Stimulated activated CD4-positive, alpha-beta T cell treated with anti-CD3 and anti-CD28 coated beads, TNF-alpha, amount 100 ng/mL, for 1 hour (primary cell): ENCODE results near the gene ACTC1.
"Not testable (repeated sequence)": the region's sequence is repeated elsewhere in the genome, so short reads cannot be mapped to it uniquely, and the experiment has no call there.

Experiments
- DNase-seq, 3 donors: peaks; one replicate each; pipeline ENCODE4 v3.0.0-alpha.2; 2020; ENCODE audit warnings: low read depth in 3 of 3, low spot score in 1 of 3

Gene ACTC1

DNA sequence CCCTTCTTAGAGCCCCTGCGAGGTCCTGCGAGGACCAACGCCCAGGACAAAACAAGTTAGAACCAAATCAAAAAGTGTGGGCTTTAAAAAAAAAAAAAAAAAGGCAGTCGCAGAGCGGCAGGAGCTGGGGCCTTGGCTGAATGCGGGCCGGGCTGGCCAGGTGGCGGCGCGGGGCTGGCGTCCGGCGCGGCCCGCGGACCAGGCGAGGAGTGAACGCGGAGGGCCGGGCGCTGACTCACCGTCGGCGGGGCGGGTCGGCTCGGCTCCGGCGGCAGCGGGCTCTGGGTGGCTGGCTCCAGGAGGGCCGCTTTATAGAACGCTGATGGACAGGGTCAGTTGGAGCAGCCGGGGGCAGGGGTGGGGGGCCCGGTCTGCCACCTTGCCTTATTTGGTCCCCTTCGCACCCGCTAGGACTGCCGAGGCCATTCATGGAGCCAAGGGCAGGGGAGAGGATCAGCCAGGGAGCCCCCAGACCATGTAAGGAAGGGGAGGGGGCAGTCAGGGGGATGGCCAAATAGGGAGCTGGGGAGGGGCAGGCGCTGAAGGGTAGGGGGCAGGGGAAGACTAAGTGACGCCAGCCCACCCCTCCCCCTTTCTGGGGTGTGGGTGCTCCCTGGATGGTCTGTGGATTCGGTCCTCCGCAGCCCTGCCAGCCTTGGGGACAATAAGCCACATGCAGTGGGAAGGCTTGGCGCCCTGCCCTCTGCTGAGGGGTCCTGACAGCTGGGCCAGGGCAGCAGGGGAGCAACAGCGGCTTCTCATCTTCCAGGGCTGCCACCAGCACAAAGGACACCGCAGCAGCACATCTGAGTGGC lies at the start of gene ACTC1:
ACTC1 (minus strand) TSS at position 283 of the 815 bp plus-strand sequence. CDS start 741 bp downstream, outside the sequence.
- DNase-seq, result no peak

DNA sequence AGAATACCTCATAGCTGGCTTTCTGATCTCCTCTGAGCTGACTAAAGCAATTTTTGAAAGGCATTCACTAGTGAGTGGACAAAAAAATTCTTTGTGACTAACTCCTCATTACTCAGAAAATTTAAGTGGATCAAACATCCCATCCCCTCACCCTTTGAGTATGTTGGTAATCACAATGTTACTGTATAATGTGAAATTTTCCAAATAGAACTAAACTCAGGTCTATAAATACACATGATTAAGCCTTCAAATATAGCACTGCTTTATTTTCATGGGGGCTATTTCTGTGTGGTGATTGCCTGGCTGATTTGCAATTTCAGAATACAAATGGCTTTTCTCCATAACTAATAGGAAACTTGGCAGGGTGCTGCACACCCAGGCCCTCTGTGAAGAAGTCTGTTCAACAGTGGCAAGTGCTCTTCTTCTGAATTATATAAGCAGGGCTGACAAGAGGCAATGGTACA lies 45.9 kb upstream of the ACTC1 start:
- DNase-seq, result no peak

DNA sequence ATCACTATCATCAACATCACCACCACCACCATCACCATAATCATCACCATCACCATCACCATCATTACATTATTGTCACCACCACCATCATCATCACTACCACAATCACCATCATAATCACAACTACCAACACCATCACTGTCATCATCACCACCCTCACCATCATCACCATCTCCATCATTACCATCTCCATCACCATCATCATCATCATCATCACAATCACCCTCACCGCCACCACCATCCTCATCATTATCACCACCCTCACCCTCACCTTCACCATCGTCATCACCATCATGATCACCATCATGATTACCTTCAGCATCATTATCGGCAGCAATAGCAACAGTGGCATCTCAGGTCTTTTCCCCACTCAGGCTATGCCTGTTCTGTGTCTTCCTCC lies 42.9 kb upstream of the ACTC1 start:
- DNase-seq, result no peak

DNA sequence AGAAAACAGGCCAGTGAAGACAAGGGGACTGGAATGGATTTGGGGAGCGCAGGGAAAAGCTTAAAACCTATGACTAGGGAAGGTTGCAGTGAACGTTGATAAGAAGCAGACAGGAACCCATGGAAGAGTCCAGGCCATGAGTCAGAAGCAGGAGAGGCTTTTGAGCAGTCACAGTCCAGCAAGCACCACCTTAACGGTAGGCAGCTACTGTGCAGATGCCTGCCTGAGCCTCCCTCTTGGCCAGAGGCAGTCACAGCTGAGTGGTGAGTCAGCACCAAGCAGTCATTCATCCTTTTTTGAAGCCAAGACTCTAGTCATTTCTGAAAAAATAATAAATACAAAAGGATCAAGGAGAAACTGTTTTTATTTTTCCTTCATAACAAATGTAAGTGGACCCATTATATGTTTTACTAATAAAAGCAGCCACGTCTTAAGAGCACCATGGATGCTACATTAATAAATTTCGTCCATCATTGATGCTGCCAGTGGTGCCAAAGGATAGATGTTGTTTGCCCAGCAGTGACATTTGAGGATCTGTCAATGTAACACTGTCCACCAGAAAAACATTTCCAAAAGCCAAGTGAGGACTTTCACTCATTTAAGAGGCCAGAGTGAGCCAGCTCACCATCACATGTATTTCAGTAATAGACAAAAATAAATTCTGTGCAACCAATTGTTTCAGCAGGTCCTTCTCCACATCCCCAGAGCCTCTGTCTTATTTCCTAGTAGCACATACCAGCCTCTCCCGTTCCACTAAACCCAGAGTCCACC lies 42.1 kb upstream of the ACTC1 start:
- no peak for DNase-seq

DNA sequence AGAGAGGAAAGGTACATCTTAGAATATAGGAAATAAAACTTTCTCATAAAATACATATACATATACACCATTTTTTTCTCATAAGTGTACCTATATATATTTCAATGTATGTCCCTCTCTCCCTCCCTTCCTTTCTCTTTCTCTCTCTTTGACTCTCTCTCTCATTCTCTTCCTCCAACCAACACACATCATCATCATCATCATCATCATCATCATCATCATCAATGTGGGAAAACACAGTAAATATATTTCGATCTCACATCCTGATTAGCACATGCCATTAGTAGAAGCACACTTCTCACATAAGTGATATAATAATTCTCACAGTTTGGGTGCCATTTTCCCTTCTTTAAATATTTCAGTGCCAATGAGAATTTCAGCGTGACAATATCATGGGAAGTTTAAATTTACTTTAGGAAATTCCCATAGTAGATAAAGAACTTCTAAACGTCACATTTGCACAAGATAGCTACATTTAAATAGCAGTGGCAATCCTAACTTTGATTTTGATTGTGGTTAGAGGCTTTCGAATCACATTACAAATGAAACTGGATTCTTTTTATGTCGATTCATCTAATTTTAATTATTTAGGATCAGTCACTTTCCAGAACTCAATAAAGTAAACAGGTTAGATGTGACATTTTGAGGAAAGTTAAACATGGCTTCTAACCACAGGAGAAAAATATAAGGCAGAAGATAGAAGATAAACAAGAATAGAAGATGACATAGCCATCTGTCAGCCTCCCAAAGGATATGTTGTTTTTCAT lies 33.0 kb upstream of the ACTC1 start:
- DNase-seq, result no peak

DNA sequence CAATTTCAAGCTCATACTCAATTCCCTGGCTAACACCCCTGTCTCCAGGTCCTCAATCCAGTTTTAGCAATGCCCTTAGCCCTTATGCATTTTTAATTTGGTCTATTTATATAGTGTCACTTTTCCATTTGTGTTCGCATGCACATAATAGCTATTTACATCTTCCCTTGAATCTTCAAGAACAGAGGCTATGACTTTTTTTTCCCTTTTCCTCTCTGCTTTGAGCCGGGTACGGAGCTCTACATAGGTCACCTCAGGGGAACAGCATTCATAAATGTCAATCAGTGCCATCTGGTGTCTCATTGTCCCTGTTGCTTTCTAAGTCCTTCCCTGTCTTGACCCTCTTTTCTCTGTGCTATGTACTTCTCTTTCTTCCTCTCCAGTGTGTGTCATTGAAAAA lies 26.5 kb upstream of the ACTC1 start:
- no peak for DNase-seq

DNA sequence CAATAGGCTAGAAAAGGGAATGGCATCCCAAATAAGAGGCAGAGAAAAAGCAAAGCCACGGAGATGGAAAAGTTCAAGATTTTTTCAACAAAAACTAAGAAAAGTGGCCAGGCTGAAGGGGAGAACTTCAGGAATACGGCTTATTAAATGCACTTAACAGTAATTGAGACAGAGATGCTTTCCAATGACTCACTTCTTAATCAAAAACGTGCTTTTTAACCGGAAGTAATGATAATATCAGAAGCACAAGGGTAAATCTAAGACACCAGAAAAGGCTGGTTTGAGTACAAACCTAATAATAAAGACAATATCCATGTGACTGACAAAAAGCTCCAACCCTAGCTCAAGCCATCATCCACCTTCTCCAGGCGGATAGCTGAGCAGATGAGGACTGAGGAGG lies 24.8 kb upstream of the ACTC1 start:
- no peak for DNase-seq

DNA sequence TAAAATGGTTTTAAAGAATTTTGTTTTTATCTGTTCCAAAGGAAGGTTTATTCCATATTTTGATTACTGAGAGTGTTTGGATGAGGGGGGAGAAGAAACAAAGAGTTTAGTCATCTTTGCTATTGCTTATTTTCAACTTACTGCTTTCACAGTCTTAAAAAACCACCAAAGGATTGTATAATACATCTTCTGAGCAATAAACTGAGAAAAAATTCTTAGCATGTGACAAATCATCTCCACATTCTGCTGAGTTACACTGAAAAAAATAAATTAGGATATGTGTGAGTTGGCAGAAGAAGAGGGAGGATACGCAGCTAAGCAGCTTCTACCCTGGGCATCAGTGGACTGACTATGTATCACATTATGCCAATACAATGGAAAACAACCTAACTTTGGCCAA lies 23.2 kb upstream of the ACTC1 start:
- no peak for DNase-seq

DNA sequence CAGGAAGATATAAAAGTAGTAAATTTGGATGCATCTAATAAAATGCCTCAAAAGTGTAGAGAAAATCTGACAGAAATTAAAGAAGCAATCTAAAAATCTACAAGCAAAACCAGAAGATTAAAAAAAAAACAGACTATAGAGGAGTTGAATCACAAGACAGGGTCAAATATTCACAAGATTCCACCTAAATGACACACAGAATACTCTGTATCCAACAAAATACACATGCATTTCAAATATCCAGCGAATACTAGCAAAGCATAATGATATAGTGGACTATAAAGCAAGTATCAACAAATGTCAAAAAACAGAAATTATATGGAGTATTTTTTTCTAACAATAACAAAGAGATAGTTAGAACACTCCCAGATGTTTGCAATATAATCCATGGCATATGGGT lies 20.5 kb upstream of the ACTC1 start:
- no peak for DNase-seq

DNA sequence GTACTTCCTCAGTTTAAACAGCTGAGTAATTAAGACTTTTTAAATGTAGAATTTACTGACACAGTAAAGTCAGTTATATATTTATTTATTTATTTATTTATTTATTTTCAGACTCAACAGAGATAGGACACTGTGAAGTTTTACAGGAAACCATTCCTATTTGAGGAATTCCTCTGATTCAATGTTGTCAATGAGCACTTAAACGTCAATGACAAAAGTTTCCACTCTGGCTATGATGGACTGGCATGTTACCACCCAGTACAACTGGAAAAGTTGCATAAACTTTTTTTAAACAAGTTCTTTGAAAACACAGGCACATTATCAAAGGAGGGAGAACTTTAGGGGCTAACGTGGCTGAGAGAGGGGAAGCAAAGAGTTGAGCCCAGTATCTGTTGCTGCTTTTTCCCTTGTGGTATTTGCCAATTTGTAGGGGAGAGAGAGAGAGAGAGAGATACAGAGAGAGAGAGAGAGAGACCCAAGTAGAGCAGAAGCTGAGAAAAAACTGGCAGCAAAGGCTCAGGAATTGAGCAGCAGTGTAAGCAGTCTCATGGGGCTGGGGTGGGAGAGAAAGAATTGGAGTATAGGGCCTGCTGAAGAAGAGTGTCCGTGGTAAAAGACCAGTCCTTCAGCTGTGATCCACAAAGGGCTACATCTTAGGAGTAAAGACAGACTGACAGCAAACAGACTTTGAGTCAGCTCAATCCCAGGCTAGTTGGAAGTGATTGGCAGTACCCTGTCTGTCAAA lies 18.3 kb upstream of the ACTC1 start:
- no peak for DNase-seq

DNA sequence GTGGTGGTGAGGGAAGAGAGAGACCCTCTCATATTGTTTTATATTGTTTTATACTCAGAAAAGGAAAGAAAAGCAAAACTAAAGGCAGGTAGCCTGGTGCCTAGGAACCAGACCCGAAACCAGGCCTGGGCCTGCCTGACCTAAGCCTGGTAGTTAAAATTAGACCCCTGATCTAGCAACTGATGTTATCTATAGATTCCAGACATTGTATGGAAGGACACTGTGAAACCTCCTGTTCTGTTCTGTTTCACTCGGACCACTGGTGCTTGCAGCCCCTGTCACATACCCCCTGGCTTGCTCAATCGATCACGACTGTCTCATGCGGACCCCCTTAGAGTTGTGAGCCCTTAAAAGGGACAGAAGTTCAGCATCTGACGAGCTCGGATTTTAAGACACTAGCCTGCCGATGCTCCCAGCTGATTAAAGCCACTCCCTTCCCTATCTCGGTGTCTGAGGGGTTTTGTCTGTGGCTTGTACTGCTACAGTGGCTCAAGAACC lies 17.6 kb upstream of the ACTC1 start:
- DNase-seq, result not testable (repeated sequence)

DNA sequence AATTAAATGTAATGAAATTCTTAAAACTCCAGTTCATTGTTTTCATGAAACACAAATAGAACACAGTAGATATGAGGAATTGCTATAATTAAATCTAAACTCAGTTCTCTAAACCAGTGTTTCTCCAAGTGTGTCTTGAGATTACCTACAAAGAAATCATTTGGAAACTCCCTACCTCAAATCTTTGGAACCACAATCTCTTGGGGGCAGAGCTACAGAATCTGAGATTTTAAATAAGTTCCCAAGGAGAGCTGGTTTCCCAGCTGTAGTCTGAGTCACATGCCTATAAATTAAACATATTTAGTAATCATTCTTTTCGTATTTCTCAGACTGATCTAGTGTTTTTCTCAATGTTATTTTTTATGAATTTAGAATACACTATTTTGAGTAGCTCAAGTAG lies 17.0 kb upstream of the ACTC1 start:
- DNase-seq, result no peak

DNA sequence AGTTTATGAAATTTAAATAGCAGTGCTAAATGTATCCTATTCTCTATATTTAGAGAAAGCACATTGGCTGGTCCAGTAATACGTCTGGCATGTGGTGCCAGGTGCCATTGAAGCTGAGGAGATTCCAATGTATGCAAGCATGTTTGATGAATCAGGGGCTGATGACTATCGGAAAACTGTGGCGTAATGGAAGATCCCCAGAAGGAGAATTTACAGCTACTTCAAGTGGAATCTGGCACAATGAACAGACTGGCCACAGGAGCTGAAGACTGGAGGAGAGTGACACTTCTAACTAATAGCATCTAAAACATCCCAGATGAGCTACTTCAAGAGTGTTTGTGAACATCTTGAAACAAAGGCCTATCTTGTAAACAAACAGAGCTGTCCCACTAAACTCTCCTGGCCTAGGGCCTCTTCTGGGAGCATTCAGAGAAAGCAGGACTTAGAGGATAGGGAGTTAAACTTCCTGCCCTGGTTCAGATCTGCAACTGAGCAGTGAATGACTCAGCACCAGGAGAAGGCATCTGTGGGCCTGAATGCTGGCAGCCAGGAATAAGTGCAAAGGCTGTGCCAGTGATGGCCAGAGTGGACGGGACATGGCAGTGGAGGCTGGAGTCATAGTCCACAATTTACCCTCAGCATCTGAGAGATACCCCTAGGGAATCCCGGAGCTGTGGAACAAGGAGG lies 15.2 kb upstream of the ACTC1 start:
- DNase-seq, result no peak

DNA sequence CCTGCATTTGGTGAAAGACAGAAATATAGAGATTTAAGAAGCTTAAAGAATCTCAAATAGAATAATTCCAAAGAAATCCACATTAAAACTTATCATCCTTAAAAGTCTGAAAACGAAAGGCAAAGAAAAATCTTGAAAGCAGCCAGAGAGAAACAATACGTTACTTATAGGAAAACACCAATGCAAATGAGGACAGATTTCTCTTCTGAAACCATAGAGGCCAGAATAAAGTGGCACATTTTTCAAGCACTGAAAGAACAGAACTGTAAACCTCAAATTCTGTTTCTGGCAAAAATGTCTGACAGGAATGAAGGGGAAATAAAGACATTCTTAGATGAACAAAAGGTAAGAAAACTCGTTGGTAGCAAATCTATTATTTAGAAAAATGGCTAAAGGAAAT lies 13.8 kb upstream of the ACTC1 start:
- DNase-seq, result no peak

DNA sequence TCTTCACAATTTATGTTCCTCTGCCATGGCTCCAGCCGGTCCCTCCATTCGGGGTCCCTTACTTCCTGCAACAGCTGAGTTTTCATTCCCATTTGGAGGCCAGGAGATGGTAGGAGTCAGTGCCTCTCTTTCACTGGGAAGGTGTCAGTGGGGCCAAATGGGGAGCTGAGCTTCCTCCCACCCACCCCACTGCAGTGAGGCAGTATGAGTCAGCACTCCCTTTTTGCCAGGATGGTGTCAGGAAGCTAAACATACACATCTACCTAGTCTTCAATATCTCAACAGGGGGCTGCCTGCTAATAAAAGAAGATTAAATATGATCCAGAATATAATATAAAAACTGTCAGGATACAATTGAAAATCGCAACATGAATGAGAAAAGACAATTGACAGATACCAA lies 12.7 kb upstream of the ACTC1 start:
- DNase-seq, result no peak

DNA sequence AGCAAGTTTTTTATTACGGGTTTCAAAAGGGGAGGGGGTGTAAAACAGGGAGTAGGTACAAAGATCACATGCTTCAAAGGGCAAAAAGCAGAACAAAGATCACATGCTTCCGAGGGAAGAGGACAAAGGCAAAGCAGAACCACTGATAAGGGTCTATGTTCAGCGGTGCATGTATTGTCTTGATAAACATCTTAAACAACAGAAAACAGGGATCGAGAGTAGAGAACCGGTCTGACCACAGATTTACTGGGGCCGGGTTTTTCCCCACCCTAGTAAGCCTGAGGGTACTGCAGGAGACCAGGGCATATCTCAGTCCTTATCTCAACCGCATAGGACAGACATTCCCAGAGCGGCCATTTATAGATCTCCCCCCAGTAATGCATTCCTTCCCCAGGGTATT lies 11.9 kb upstream of the ACTC1 start:
- not testable (repeated sequence) for DNase-seq

DNA sequence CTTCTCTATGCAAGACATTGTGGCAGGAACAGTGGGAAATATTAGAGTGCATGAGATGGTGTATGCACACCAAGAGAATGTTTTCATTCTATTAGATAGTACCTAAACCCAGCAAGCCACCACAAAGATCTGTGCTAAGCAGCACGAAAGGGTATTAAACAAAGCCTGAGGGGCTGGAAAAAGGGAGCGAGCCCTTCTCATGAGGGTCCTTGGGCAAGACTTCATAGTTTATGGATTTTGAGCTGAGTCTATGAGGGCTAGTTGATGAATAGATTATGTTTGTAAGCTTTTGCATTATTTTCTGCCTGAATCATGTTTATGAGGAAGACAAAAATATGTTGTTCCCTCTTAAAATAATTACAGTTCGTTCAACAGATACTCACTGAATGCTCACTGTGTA lies 9.4 kb upstream of the ACTC1 start:
- no peak for DNase-seq

DNA sequence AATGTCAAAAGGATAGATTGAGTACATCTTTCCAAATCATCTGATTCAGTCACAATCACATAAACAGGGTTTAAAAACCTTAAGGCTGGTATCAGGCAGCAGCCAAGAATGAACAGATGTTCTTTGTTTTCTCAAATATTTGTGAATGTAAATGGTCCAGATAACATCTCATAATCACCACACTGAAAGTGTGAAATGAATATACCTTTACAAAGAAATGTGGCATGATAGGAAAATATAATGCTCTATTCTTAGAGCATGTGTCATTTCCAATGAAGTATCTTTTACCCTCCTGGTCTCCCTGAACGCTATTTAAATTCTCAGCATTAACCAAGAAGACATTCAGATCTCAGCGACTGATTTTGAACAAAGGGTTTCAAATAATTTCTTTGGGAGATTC lies 8.8 kb upstream of the ACTC1 start:
- no peak for DNase-seq

DNA sequence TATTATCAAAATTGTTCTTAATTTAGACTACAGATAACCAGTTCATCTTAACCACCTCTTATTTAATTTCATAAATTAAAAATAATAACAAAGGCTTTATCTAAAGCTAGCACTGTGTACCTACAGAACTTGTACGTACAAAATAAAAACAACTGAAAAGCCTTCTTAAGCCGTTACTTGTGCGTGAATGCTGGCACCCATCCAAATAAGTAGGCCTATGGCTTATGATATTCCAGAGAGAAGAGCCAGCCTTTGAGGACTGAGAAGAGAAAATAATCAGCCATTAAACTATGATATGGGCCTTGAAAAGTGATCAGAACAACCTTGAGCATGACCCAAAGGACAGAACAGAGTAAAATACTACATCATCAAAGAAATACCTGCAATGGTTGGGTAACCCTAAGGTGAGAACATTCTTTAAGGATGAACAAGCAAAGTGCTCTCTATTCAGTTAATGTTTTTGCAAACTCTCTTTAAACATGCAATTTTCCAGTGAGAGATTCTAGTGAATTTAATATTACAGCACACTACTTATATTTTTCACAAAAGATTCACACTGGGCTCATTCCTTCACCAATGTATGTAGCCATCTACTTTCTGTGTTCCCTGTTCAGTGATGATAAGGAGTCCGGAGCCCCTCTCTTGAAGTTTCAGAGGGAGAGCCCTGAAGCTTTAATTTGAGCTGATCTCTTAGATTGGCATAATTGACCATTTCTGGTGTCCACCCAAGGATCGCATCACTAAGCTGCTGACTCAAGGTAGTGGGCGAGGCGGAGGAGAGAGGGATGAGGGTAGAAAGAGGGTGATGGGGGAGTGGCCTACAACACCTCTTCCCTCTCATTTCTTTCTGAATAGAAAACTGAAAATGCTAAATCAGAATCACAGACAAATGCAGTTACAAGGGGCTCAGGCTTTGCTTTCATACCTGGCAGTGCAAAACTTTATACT lies 7.7 kb upstream of the ACTC1 start:
- DNase-seq, result no peak
